Hypothalamus (tissue), 51 donors: ENCODE data around the gene IGSF10.

Source experiments
- DNase-seq, 51 donors: peaks; one replicate each; lab custom pipeline; 2025; lab: John Stamatoyannopoulos, UW

Gene IGSF10

DNA sequence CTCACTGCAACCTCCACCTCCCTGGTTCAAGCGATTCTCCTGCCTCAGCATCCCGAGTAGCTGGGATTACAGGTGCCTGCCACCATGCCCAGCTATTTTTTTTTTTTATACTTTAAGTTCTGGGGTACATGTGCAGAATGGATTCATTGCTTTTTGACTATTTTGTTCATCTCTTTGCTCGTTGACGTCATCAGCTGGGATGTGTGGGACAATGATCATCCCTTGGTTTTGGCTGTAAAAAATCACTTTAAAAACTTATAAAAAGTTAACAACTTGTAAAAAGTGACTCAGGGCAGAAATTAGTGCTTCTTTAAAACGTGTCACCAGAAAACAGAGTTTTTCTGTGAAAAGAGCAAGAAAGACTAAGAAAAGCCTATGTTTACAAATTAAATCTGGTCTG lies 37.8 kb downstream of the IGSF10 start:
- no peak for DNase-seq

DNA sequence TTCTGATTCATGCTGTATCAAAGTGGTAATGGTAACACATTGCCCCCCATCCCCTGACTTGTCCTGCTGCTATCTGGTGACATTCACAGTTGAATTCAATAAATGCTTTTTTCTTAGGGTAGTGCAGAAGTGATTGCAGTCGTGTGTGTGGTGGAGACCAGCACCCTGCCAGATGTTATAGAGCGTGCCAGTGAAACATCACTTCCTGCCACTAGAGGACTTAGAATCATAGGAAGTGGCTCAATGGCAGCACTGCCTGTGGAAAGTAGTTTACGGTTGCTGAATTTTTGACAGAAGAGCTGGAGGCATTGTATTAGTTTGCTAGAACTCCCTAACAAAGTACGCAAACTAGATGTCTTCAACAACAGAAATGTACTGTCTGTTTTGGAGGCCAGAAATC lies 38.9 kb downstream of the IGSF10 start:
- no peak for DNase-seq

DNA sequence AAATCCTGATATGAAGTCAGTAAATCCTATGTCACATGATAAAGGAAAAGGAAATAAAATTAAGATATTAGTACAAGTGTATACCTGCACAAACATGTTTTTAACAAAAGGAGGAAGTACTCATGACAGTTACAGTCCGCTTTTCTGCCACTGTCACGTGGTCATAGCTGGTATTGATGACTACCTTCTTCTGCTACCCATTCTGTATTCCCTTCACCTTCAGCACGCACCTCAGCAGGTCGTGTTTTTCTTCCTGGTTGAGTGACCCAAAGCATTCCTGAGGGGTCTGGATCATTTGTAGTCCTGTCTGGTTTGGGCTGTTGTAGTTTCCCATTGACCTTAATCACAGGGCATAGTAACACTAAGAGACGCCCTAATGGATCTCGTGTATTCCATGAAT lies 41.1 kb downstream of the IGSF10 start:
- DNase-seq: no peak

DNA sequence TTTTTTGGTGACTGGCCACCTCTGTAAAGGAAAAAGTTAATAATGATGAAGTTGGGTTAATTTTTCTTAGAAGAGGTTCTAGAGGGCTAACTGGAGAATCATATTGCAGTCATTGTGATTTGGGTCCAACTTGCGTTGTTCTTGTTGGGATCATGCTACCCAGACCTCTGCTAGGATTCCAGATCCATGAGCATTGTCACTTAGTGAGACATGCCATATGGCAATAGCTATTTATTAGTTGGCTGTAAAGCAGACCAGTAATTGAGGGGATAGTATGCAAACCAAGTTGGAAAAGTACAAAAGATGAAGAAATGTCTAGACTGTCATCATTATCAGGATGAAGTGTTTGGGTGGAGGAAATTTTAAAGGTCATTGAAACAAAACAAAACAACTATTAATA lies 45.6 kb downstream of the IGSF10 start:
- no peak for DNase-seq

DNA sequence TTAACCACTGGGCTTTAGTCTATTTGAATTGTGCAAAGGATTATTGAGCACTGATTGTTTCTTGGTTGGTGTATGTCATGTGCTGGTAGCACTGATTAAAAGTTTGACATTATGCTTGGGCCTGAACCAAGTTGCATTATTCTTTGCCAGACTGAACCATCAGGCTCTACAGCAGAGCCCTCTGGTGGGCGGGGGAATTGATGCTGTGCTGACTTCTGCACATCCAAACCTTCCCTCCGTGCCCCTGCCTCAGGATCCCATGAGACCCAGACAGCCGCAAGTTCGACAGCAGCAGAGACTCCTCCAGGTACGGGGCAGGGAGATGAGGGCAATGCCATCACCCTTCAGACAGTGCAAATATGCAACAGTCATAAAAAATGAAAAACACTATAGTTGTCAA lies 47.9 kb downstream of the IGSF10 start:
- no peak for DNase-seq
